Measurements from ENCODE around the gene ARHGAP40. TPM values are rescaled to one million over a fixed set of nuclear protein-coding genes. Genes with fewer than 3 reads are reported as not detected.

The ARHGAP40 gene
- total RNA-seq, 4 donors from 2014 or later, result 0.21 to 1.2 TPM; not detected in 2

DNA sequence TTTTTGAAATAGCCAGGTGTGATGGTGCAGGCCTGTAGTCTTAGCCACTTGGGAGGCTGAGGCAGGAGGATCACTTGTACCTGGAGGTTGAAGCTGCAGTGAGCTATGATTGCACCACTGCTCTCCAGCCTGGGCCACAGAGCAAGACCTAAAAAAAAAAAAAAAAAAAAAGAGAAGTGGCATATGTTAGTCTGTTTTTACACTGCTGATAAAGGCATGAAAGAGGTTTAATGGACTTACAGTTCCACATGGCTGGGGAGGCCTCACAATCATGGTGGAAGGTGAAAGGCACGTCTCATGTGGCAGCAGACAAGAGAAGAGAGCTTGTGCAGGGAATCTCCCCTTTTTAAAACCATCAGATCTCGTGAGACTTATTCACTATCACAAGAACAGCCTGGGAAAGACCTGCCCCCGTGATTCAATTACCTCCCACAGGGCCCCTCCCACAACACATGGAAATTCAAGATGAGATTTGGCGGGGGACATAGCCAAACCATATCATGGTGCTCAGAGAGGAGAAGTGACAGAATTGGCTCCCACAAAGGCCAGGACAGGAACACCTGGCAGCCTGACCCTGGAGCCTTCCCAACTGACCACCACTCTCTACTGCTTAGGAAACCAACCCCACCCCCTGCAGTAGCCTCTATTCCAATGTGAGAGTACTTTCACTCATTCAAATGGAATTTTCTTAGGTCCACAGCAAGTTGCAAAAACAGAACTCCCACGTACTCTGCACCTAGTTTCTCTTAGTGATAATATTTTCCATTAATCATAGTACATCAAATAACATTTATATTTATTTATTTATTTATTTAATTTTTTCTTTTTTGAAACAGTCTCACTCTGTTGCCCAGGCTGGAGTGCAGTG is 29.8 kb downstream of the ARHGAP40 start:
- no peak overlapping the region for H3K4me3 ChIP-seq
- intact Hi-C loops (cut with DNase I; ENCODE audit: low total_unique reads), result no loop called here
- H3K27me3 ChIP-seq, result no peaks in the 10 kb centered on the region
- DNase-seq, result no peak
- H3K27ac ChIP-seq, result no peak overlapping the region
- no peaks in the 10 kb centered on the region for H3K36me3 ChIP-seq
- no peaks in the 10 kb centered on the region for H3K4me1 ChIP-seq
- no peaks in the 10 kb centered on the region for H3K9me3 ChIP-seq
- TF ChIP-seq, protein P1, sequence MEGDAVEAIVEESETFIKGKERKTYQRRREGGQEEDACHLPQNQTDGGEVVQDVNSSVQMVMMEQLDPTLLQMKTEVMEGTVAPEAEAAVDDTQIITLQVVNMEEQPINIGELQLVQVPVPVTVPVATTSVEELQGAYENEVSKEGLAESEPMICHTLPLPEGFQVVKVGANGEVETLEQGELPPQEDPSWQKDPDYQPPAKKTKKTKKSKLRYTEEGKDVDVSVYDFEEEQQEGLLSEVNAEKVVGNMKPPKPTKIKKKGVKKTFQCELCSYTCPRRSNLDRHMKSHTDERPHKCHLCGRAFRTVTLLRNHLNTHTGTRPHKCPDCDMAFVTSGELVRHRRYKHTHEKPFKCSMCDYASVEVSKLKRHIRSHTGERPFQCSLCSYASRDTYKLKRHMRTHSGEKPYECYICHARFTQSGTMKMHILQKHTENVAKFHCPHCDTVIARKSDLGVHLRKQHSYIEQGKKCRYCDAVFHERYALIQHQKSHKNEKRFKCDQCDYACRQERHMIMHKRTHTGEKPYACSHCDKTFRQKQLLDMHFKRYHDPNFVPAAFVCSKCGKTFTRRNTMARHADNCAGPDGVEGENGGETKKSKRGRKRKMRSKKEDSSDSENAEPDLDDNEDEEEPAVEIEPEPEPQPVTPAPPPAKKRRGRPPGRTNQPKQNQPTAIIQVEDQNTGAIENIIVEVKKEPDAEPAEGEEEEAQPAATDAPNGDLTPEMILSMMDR (IDR thresholded peaks at IDR 0.05), result no peak
- no peak for TF ChIP-seq POLR2A (IDR thresholded peaks at IDR 0.05)

DNA sequence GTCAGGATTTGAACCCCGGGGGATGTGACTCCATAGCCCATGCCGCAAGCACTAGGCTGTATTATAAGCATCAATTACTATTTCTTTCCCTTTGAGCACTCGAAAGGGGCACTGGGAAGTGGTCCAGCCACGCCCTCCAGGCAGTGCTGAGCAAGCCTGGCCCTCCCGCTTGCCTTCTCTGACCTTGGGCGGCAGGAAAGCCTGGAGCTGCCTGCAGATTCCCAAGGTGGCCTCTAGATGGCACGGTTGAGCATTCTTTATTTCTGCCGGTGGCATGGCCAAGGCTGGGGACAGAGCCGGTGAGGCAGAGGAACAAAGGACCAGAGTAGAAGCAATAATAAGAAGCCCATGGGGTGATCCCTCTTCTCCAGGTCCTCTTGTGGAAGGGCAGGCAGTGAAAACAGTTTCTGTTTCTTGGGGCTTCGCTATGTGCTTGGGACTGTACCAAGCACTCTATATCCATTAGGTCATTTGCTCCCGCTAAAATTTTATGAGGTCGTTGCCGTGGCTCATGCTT is 32.0 kb downstream of the ARHGAP40 start:
- Histone ChIP-seq H3K27ac (no peak overlapping the region), H3K9me3 (no peaks in the 10 kb centered on the region), H3K27me3 (no peaks in the 10 kb centered on the region), H3K4me3 (no peak overlapping the region), H3K36me3 (no peaks in the 10 kb centered on the region), H3K4me1 (no peaks in the 10 kb centered on the region)
- peak in 1 of 2 donors; percentile 19 for DNase-seq
- no peak for TF ChIP-seq POLR2A (IDR thresholded peaks at IDR 0.05)
- TF ChIP-seq, protein P1 (IDR thresholded peaks at IDR 0.05), result peak; percentile 41 to 53 (median 44)
- intact Hi-C loops (cut with DNase I; ENCODE audit: low total_unique reads), result no loop called here

DNA sequence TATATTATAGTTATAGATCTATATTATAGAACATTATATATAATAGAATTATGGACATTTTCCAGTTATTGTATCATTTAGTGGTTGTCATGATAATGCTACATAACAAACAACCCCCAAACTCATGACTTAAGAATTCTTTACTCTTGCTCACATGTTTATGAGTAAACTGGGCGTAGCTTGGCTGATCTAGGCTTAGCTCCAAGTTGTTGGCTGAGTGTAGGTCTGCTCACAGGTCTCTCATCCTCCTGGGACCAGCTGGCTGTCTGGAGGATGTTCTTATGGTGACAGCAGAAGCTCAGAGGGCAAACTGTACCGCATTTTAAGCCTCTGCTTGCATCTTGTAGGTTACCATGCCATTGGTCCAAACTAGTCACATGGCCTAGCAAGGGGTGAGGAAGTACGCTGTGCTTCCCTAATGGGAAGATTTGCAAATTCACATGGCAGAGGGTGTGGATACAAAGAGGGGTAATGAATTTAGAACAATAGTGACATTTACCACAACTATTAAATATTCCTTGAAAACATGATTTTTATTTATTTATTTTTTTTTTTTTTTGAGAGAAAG is 34.2 kb downstream of the ARHGAP40 start:
- Histone ChIP-seq H3K27ac (no peak overlapping the region), H3K4me1 (no peaks in the 10 kb centered on the region), H3K4me3 (no peak overlapping the region), H3K27me3 (no peaks in the 10 kb centered on the region), H3K36me3 (no peaks in the 10 kb centered on the region), H3K9me3 (no peaks in the 10 kb centered on the region)
- no peak for DNase-seq
- TF ChIP-seq POLR2A (IDR thresholded peaks at IDR 0.05), result no peak
- TF ChIP-seq, protein P1 (IDR thresholded peaks at IDR 0.05), result no peak
- intact Hi-C loops (cut with DNase I; ENCODE audit: low total_unique reads), result no loop called here

DNA sequence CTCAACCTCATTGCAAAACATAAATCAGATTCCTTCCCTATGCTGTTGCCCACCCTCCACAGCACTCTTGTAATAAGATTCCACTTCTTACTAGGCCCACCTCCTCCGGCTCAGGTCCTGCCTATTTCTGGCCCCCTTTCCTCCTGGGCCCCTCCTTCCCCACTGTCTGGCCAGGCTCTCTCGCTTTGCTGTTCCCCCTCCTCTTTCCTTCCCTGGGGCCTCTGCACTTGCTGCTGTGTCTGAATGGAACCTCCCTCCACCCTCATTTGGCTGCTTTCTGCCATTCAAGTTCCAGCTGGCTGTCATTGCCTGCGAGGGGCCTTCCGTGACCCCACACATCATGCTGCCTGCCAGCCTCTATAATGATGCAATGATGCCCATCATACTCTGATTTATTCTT is 38.9 kb downstream of the ARHGAP40 start:
- intact Hi-C loops (cut with DNase I; ENCODE audit: low total_unique reads), result loop anchor here (10.0 kb wide), 1 partner anchor 94 kb away; no protein-coding TSS in a partner anchor
- H3K4me1 ChIP-seq, result no peaks in the 10 kb centered on the region
- TF ChIP-seq, protein P1 (IDR thresholded peaks at IDR 0.05), result no peak
- TF ChIP-seq POLR2A (IDR thresholded peaks at IDR 0.05), result no peak
- H3K27me3 ChIP-seq, result no peaks in the 10 kb centered on the region
- no peak for DNase-seq
- no peaks in the 10 kb centered on the region for H3K9me3 ChIP-seq
- H3K4me3 ChIP-seq, result no peak overlapping the region
- no peak overlapping the region for H3K27ac ChIP-seq
- H3K36me3 ChIP-seq, result no peaks in the 10 kb centered on the region

DNA sequence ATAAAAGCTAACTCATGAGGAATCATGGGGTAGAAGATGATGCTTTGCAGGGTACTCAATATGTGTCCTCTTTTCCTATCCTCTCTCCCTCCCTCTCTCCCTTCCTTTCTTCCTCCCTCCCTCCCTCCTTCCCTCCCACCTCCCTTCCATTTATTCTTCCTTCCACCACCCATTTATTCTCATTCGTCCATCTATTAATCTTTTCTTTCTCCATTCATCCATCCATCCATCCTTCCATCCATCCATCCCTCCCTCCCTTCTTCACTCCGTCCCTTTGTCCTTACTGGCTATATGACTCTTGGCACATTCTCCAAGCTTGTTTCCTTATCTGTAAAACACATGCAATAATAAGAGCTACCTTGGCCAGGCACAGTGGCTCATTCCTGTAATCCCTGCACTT is 40.9 kb downstream of the ARHGAP40 start:
- Histone ChIP-seq H3K36me3 (no peaks in the 10 kb centered on the region), H3K27me3 (peaks cover 2 to 9% of the 10 kb centered on the region in 2 donors)
- intact Hi-C loops (cut with DNase I; ENCODE audit: low total_unique reads), result loop anchor here (10.0 kb wide), 1 partner anchor 92 kb away; no protein-coding TSS in a partner anchor

More for the DNA sequence above, 40.9 kb downstream of the ARHGAP40 start:
- Histone ChIP-seq H3K4me1 (no peaks in the 10 kb centered on the region), H3K9me3 (no peaks in the 10 kb centered on the region), H3K4me3 (no peak overlapping the region), H3K27ac (no peak overlapping the region)
- no peak for TF ChIP-seq POLR2A (IDR thresholded peaks at IDR 0.05)
- TF ChIP-seq, protein P1 (IDR thresholded peaks at IDR 0.05), result no peak
- DNase-seq, result no peak

Data from uterus (tissue), 4 donors.